ENCODE results near the gene LRRIQ1. TPM values are rescaled to one million over a fixed set of nuclear protein-coding genes. Genes with fewer than 3 reads are reported as not detected.

LRRIQ1 gene
- total and polyA plus RNA-seq, 2 experiments from 2014 or later = 1.4 to 4.0 TPM

- no peak overlapping the region for H3K4me3 ChIP-seq
Measured at GRCh38 chr12:85188619-85189018, 152.5 kb downstream of the LRRIQ1 start.

More at GRCh38 chr12:85188619-85189018, 152.5 kb downstream of the LRRIQ1 start:
- no peaks in the 10 kb centered on the region for H3K36me3 Mint-ChIP-seq (ENCODE audit: low read depth)
- Histone ChIP-seq H3K79me2 (replicated peaks; ENCODE audit: insufficient read depth) (no peaks in the 10 kb centered on the region), H3K9me2 (ENCODE audit: insufficient read depth) (no peaks in the 10 kb centered on the region), H3K27me3 (ENCODE audit: insufficient read depth) (no peaks in the 10 kb centered on the region), H3K36me3 (ENCODE audit: insufficient read depth) (no peaks in the 10 kb centered on the region), H4K20me1 (replicated peaks; ENCODE audit: insufficient read depth) (no peaks in the 10 kb centered on the region), H2AFZ (no peak overlapping the region), H3K27ac (ENCODE audit: low read depth) (no peak overlapping the region), H3K4me2 (no peak overlapping the region), H3F3A (replicated peaks; ENCODE audit: low read depth) (no peaks in the 10 kb centered on the region), H3K4me1 (ENCODE audit: insufficient read depth) (no peaks in the 10 kb centered on the region)
- ATAC-seq = no peak
- no peak overlapping the region for H3K27ac Mint-ChIP-seq
- H3K4me1 Mint-ChIP-seq = no peaks in the 10 kb centered on the region
- H3K4me3 Mint-ChIP-seq = no peak overlapping the region
- no peaks in the 10 kb centered on the region for H3K27me3 Mint-ChIP-seq (ENCODE audit: insufficient read depth, low read depth, poor library complexity)
- DNase-seq (ENCODE audit: low spot score) = no peak
- H3K9me3 Mint-ChIP-seq = no peaks in the 10 kb centered on the region
- TF ChIP-seq REST (IDR thresholded peaks at IDR 0.05; ENCODE audit: unreplicated experiment) (no peak), ZNF331 (CRISPR knock-in tag; IDR thresholded peaks at IDR 0.05; ENCODE audit: low read depth) (no peak), ZNF462 (CRISPR knock-in tag; IDR thresholded peaks at IDR 0.05) (no peak)

Measured in GM23338 (cell line).